ENCODE data around the gene USP12. TPM values are rescaled to one million over a fixed set of nuclear protein-coding genes. Genes with fewer than 3 reads are reported as not detected.

Gene USP12
- total and polyA plus RNA-seq, 4 donors, result 5.7 to 43.7 (median 11.9) TPM

- Histone ChIP-seq H3K4me1 (ENCODE audit: control insufficient read depth in 4 of 4, insufficient read depth in 4 of 4, low read length in 3 of 4) (peaks cover 0 to under 1% (median 0%) of the 10 kb centered on the region in 4 donors), H3K4me3 (ENCODE audit: low read depth in 1 of 3, low read length in 3 of 3) (no peak overlapping the region), H3K27me3 (ENCODE audit: control insufficient read depth in 4 of 4, insufficient read depth in 4 of 4, low read length in 3 of 4) (no peaks in the 10 kb centered on the region), H3K36me3 (ENCODE audit: control insufficient read depth in 4 of 4, insufficient read depth in 3 of 4, low read depth in 1 of 4, low read length in 3 of 4) (no peaks in the 10 kb centered on the region), H3K27ac (ENCODE audit: low read depth in 1 of 2, low read length in 2 of 2) (no peak overlapping the region), H3K9me3 (ENCODE audit: control insufficient read depth in 4 of 4, low read length in 3 of 4) (no peaks in the 10 kb centered on the region), H3K9ac (ENCODE audit: low read depth in 1 of 2, low read length in 2 of 2) (no peak overlapping the region)
- 86% methylated on average over 13 of the region's 13 CpGs for WGBS
- peak; percentile 27 for DNase-seq (ENCODE audit: low spot score)
- TF ChIP-seq ZBTB33 (IDR thresholded peaks at IDR 0.05) (no peak), SP1 (IDR thresholded peaks at IDR 0.05) (no peak), FOXA1 (IDR thresholded peaks at IDR 0.05) (no peak), JUND (IDR thresholded peaks at IDR 0.05) (no peak), GABPA (IDR thresholded peaks at IDR 0.05 in 1 of 2, conservative IDR thresholded peaks at IDR 0.05 in 1 of 2) (no peak), REST (IDR thresholded peaks at IDR 0.05) (no peak), ATF3 (IDR thresholded peaks at IDR 0.05) (no peak)
These were observed 146.7 kb downstream of the USP12 start for GRCh38 chr13:27024776-27025492.

GRCh38 chr13:27024074-27024461 is 147.5 kb downstream of the USP12 start:
- TF ChIP-seq HNF4A (conservative IDR thresholded peaks at IDR 0.05), result no peak
- TF ChIP-seq NR2F2 (IDR thresholded peaks at IDR 0.05), result no peak
- no peak for TF ChIP-seq EGR1 (IDR thresholded peaks at IDR 0.05; ENCODE audit: low read depth in 2 of 2)
- no peak overlapping the region for H3K4me3 ChIP-seq (ENCODE audit: low read depth in 1 of 3, low read length in 3 of 3)
- no peaks in the 10 kb centered on the region for H3K9me3 ChIP-seq (ENCODE audit: control insufficient read depth in 4 of 4, low read length in 3 of 4)
- H3K36me3 ChIP-seq (ENCODE audit: control insufficient read depth in 4 of 4, insufficient read depth in 3 of 4, low read depth in 1 of 4, low read length in 3 of 4), result no peaks in the 10 kb centered on the region
- no peak overlapping the region for H3K27ac ChIP-seq (ENCODE audit: low read depth in 1 of 2, low read length in 2 of 2)
- peak; percentile 1 for DNase-seq (ENCODE audit: low spot score)
- WGBS, result 93% methylated on average over 2 of the region's 2 CpGs
- H3K4me1 ChIP-seq (ENCODE audit: control insufficient read depth in 4 of 4, insufficient read depth in 4 of 4, low read length in 3 of 4), result peaks cover 0 to 9% (median 3%) of the 10 kb centered on the region in 4 donors
- no peak overlapping the region for H3K9ac ChIP-seq (ENCODE audit: low read depth in 1 of 2, low read length in 2 of 2)
- no peaks in the 10 kb centered on the region for H3K27me3 ChIP-seq (ENCODE audit: control insufficient read depth in 4 of 4, insufficient read depth in 4 of 4, low read length in 3 of 4)

GRCh38 chr13:27023385-27024073 is 148.1 kb downstream of the USP12 start:
- no peak overlapping the region for H3K27ac ChIP-seq (ENCODE audit: low read depth in 1 of 2, low read length in 2 of 2)

More at GRCh38 chr13:27023385-27024073, 148.1 kb downstream of the USP12 start:
- Histone ChIP-seq H3K9ac (ENCODE audit: low read depth in 1 of 2, low read length in 2 of 2) (no peak overlapping the region), H3K27me3 (ENCODE audit: control insufficient read depth in 4 of 4, insufficient read depth in 4 of 4, low read length in 3 of 4) (no peaks in the 10 kb centered on the region), H3K36me3 (ENCODE audit: control insufficient read depth in 4 of 4, insufficient read depth in 3 of 4, low read depth in 1 of 4, low read length in 3 of 4) (no peaks in the 10 kb centered on the region), H3K4me1 (ENCODE audit: control insufficient read depth in 4 of 4, insufficient read depth in 4 of 4, low read length in 3 of 4) (peaks cover 0 to 14% (median 8%) of the 10 kb centered on the region in 4 donors), H3K4me3 (ENCODE audit: low read depth in 1 of 3, low read length in 3 of 3) (no peak overlapping the region), H3K9me3 (ENCODE audit: control insufficient read depth in 4 of 4, low read length in 3 of 4) (no peaks in the 10 kb centered on the region)
- DNase-seq (ENCODE audit: low spot score), result no peak
- WGBS, result 93% methylated on average over 8 of the region's 8 CpGs
- TF ChIP-seq ZBTB33 (IDR thresholded peaks at IDR 0.05), result no peak

All from liver (tissue), 9 donors.